CD4-positive, alpha-beta T cell (primary cell): ENCODE results near the gene GLRX3. TPM values are rescaled to one million over a fixed set of nuclear protein-coding genes. Genes with fewer than 3 reads are reported as not detected.
A peak's percentile ranks its signal among the peaks of the same experiment; 100 is the strongest.

ENCODE experiments used
- ATAC-seq: fragments of 200-7000 bp; cut with Tn5 transposase; one replicate; pipeline ENCODE4 v1.10.0; 2022; ENCODE audit warnings: mild to moderate bottlenecking; ENCODE audit not compliant: poor library complexity
- CTCF ChIA-PET: fragments of 350-600 bp; sonication (Branson Sonifier 250); formaldehyde crosslinking; loops from one replicate; lab custom pipeline; 2021; ENCODE audit warnings: antibody characterized with exemption, inconsistent platforms; lab: Charles Lee
- POLR2A ChIA-PET: fragments of 350-600 bp; sonication (Branson Sonifier 250); formaldehyde crosslinking; loops from one replicate; lab custom pipeline; 2021; ENCODE audit warnings: antibody characterized with exemption, inconsistent platforms; lab: Charles Lee
- DNase-seq, 14 experiments: peaks; one replicate each; pipeline ENCODE4 v3.0.0-alpha.2; 2013 to 2020; ENCODE audit warnings: mixed read lengths in 2 of 14
- H3K27ac ChIP-seq, 2 donors: one replicate each; pipeline versions ENCODE4 v1.5.1 to v1.7.0; 2013; ENCODE audit warnings: low read length in 2 of 2, low read depth in 1 of 2, mild to moderate bottlenecking in 1 of 2
- H3K27me3 ChIP-seq, 2 experiments: 1 replicate in 1 of 2; 2 replicates in 1 of 2; pipeline versions ENCODE4 v1.6.1 to v1.7.0; 2013; ENCODE audit warnings: low read length in 2 of 2, control low read depth in 1 of 2, mild to moderate bottlenecking in 1 of 2, moderate library complexity in 1 of 2; ENCODE audit not compliant: insufficient read depth in 2 of 2, control insufficient read depth in 1 of 2
- H3K36me3 ChIP-seq: one replicate; pipeline ENCODE4 v1.6.1; 2013; ENCODE audit warnings: low read length, control low read depth; ENCODE audit not compliant: insufficient read depth
- H3K4me1 ChIP-seq: one replicate; pipeline ENCODE4 v1.6.1; 2013; ENCODE audit warnings: low read length, control low read depth; ENCODE audit not compliant: insufficient read depth
- H3K4me3 ChIP-seq: one replicate; pipeline ENCODE4 v1.5.1; 2013; ENCODE audit warnings: mild to moderate bottlenecking, low read length, moderate library complexity
- H3K9me3 ChIP-seq, 2 experiments: 1 replicate in 1 of 2; 2 replicates in 1 of 2; pipeline versions ENCODE4 v1.6.1 to v1.7.0; 2013; ENCODE audit warnings: low read length in 2 of 2, mild to moderate bottlenecking in 2 of 2, control low read depth in 1 of 2, moderate library complexity in 1 of 2; ENCODE audit not compliant: control insufficient read depth in 1 of 2, insufficient read depth in 1 of 2
- H3K27ac Mint-ChIP-seq: one replicate; pipeline ENCODE4 v1.8.0; 2020; ENCODE audit warnings: mixed read lengths
- H3K27me3 Mint-ChIP-seq: one replicate; pipeline ENCODE4 v1.8.0; 2021; ENCODE audit warnings: mixed read lengths
- H3K36me3 Mint-ChIP-seq: one replicate; pipeline ENCODE4 v1.8.0; 2021; ENCODE audit warnings: low read depth, mixed read lengths
- H3K4me1 Mint-ChIP-seq: one replicate; pipeline ENCODE4 v1.8.0; 2021; ENCODE audit warnings: low read depth, mixed read lengths
- H3K4me3 Mint-ChIP-seq: one replicate; pipeline ENCODE4 v1.8.0; 2020; ENCODE audit warnings: mild to moderate bottlenecking, mixed read lengths
- H3K9me3 Mint-ChIP-seq: one replicate; pipeline ENCODE4 v1.8.0; 2020; ENCODE audit warnings: mixed read lengths
- CTCF ChIP-seq: fragments of 200-600 bp; IDR thresholded peaks from one replicate; pipeline ENCODE4 v1.8.0; 2022; ENCODE audit warnings: antibody characterized with exemption, mild to moderate bottlenecking
- intact Hi-C, 2 experiments: fragments of 100-400 bp; cut with DNase I in 1 of 2; cut with micrococcal nuclease in 1 of 2; formaldehyde crosslinking; loops; one replicate each; pipeline versions ENCODE4 v1.15.1 to v1.9.0; 2023 to 2025; cut with DNase I, micrococcal nuclease
- total RNA-seq, 174 experiments: library from RNA in 2 of 174; stranded (reverse) in 2 of 174; gene quantifications; one replicate each; pipeline ENCODE4 v1.2.3 and lab custom pipeline; 2021 to 2026

Gene GLRX3
- total RNA-seq, 2 experiments from 2014 or later: 25.4 to 29.7 TPM

GRCh38 chr10:130167707-130168106 is 31.5 kb downstream of the GLRX3 start:
- ChIA-PET CTCF (no interaction called here), POLR2A (no interaction called here)
- Histone ChIP-seq H3K36me3 (peaks cover 44% of the 10 kb centered on the region), H3K4me3 (no peak overlapping the region), H3K27me3 (no peaks in the 10 kb centered on the region), H3K4me1 (peaks cover 18% of the 10 kb centered on the region), H3K27ac (no peak overlapping the region), H3K9me3 (no peaks in the 10 kb centered on the region)
- DNase-seq: no peak
- Mint-ChIP-seq H3K27me3 (no peaks in the 10 kb centered on the region), H3K4me1 (peaks cover 41% of the 10 kb centered on the region), H3K9me3 (no peaks in the 10 kb centered on the region), H3K36me3 (peaks cover 64% of the 10 kb centered on the region), H3K27ac (no peak overlapping the region), H3K4me3 (no peak overlapping the region)
- no peak for ATAC-seq
- intact Hi-C loops: no loop called here
- TF ChIP-seq CTCF: no peak

- Mint-ChIP-seq H3K27me3 (no peaks in the 10 kb centered on the region), H3K4me1 (peaks cover 56% of the 10 kb centered on the region), H3K4me3 (peak overlapping the region; percentile 40), H3K36me3 (peaks cover 71% of the 10 kb centered on the region), H3K27ac (no peak overlapping the region), H3K9me3 (no peaks in the 10 kb centered on the region)
- intact Hi-C loops: no loop called here
- no peak for TF ChIP-seq CTCF
- peaks cover 18% of the 10 kb centered on the region for H3K4me1 ChIP-seq
- no peaks in the 10 kb centered on the region for H3K27me3 ChIP-seq
- H3K4me3 ChIP-seq: no peak overlapping the region
- no peak overlapping the region for H3K27ac ChIP-seq
- no peaks in the 10 kb centered on the region for H3K9me3 ChIP-seq
- POLR2A ChIA-PET: interaction anchor here (1.6 kb wide), 1 partner anchor 59 kb away, joined by 5 read pairs; the partner anchor contains the start of gene C10orf143
- CTCF ChIA-PET: interaction anchor here (1.1 kb wide), 1 partner anchor 10 kb away, joined by 5 read pairs; no protein-coding TSS in a partner anchor
- DNase-seq (no peak), ATAC-seq (peak; percentile 26)
- peaks cover 35% of the 10 kb centered on the region for H3K36me3 ChIP-seq
These were observed 33.1 kb downstream of the GLRX3 start for GRCh38 chr10:130169136-130169859.

- H3K36me3 ChIP-seq: peaks cover 31% of the 10 kb centered on the region
- H3K4me1 ChIP-seq: peaks cover 18% of the 10 kb centered on the region
- H3K4me3 ChIP-seq: no peak overlapping the region
- no peaks in the 10 kb centered on the region for H3K27me3 ChIP-seq
- no peaks in the 10 kb centered on the region for H3K9me3 Mint-ChIP-seq
- TF ChIP-seq CTCF: no peak
- H3K4me1 Mint-ChIP-seq: peaks cover 69% of the 10 kb centered on the region
- ChIA-PET CTCF (interaction anchor here (0.6 kb wide), 1 partner anchor 8 kb away, joined by 3 read pairs; no protein-coding TSS in a partner anchor), POLR2A (interaction anchor here (1.7 kb wide), 1 partner anchor 61 kb away, joined by 8 read pairs; the partner anchor contains the start of gene C10orf143)
- no peak overlapping the region for H3K27ac ChIP-seq
- DNase-seq (peak in 8 of 14 experiments; percentile 9 to 76 (median 35)), ATAC-seq (peak; percentile 82)
- no peaks in the 10 kb centered on the region for H3K9me3 ChIP-seq
- H3K27ac Mint-ChIP-seq: peak overlapping the region; percentile 16
- no peaks in the 10 kb centered on the region for H3K27me3 Mint-ChIP-seq
- H3K36me3 Mint-ChIP-seq: peaks cover 69% of the 10 kb centered on the region
- H3K4me3 Mint-ChIP-seq: peak overlapping the region; percentile 49
- intact Hi-C loops: no loop called here
These were observed 35.0 kb downstream of the GLRX3 start for GRCh38 chr10:130171196-130171595.
